Measurements from ENCODE around the gene JOSD2.
A peak's percentile ranks its signal among the peaks of the same experiment; 100 is the strongest.

The JOSD2 gene

DNA sequence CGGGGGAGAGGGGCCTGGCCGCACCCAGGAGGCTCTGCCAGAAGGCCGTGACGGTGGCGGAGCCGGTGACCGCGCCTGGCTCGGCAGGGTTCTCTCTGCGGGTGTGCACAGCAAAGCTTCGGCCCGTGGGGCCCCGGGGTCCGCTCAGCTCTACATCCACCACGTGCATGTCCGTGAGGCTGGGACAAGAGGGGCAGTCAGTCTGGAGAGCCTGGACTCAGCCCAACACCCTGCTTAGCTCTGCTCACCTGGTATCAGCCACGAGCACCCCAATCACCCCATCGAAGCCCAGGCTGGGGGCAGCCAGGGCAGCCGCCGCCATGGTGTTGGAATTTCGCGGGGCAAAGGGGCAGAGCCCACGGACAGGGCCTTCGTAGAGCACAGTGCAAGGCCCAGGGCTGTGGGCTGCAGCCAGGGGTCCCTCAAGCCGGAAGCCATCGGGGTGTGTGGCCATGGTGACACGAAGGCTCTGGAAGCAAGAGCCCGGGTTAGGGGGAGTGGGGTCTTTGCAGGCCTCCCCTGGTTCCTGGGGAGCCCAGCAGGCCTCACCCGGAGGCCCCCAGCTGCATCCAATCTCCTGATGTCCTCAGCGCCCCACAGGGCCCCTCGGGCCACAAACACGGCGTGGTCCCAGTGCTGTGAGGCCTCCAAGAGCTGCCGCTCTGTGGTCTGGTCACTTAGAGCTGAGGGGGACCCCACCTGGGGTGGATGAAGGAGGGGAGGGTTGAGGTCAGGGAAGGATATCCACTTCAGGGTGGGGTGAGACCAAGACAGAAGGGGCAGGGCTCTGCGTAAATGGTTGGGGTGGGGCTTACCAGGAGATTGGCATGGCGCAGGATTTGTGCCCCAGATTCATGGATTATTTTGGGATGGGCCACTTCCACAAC, 1.4 kb upstream of the JOSD2 start:
- TF ChIP-seq, protein P1, sequence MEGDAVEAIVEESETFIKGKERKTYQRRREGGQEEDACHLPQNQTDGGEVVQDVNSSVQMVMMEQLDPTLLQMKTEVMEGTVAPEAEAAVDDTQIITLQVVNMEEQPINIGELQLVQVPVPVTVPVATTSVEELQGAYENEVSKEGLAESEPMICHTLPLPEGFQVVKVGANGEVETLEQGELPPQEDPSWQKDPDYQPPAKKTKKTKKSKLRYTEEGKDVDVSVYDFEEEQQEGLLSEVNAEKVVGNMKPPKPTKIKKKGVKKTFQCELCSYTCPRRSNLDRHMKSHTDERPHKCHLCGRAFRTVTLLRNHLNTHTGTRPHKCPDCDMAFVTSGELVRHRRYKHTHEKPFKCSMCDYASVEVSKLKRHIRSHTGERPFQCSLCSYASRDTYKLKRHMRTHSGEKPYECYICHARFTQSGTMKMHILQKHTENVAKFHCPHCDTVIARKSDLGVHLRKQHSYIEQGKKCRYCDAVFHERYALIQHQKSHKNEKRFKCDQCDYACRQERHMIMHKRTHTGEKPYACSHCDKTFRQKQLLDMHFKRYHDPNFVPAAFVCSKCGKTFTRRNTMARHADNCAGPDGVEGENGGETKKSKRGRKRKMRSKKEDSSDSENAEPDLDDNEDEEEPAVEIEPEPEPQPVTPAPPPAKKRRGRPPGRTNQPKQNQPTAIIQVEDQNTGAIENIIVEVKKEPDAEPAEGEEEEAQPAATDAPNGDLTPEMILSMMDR (IDR thresholded peaks at IDR 0.05; ENCODE audit: extremely low read depth, missing control alignments), result no peak

DNA sequence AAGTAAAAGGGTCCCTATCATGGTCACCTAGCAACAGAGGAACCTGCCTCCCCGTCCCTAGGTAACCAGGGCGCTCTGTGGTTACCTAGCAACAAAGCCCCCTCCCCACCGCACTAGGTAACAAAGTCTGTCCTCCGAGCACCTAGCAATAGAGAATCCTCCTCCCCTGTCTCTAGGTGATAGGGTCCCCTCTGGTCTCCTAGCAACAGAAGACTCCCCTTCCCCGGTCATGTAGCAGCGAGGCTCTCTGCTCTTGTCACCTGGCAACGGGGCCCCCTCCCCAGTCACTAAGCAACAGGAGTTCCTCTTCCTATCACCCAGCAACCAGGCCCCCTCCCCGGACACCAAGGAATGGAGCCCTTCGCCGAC, 307 bp downstream of the JOSD2 start:
- DNase-seq (ENCODE audit: low spot score), result no peak
- TF ChIP-seq, protein P1 (IDR thresholded peaks at IDR 0.05; ENCODE audit: extremely low read depth, missing control alignments), result no peak

More for the DNA sequence above, 1.4 kb upstream of the JOSD2 start:
- DNase-seq (ENCODE audit: low spot score), result peak; percentile 34

DNA sequence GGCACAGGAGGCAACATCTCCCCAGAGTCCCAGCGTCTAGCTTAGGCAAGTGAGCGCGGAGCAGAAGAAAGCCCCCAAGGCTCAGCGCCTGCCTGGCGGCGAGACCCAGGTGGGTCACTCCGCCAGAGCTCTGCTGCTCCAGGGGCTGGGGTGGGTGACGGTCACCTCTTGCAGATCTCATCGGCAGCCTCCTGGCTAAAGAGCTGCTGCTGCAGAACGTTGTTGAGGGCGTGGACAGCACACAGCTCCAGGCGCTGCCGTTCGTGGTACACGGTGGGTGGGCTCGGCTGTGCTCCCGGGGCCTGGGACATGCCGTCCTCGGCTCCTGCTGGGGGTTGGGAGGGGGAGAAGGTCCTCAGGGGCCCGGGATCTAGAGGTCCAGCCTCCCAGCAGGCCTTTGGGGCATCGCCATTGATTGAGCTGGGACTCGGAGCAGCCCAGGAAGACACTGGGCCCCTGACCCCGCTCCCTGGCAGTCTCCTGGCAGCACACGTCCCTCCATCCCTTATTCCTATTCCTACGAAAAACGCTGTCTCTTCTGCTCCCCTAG, 795 bp downstream of the JOSD2 start:
- TF ChIP-seq, protein P1 (IDR thresholded peaks at IDR 0.05; ENCODE audit: extremely low read depth, missing control alignments), result no peak
- no peak for DNase-seq (ENCODE audit: low spot score)

DNA sequence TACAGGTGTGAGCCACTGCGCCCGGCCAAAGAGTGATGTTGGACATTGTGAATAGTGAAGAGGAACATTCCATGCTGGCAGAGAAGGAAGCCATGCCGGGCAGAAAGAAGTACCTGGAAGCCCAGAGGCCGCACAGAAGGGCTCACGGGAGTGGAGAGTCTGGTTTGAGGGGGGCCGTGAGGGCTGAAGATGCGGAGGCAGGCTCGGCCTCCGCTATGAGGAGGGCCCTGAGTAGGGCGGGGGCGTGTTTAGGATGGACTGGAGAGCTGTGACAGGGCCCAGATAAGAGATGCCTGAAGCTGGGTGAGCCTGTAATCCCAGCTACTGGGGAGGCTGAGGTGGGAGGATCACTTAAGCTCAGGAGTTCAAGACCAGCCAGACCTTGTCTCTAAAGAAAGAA, 1.6 kb downstream of the JOSD2 start:
- no peak for DNase-seq (ENCODE audit: low spot score)
- TF ChIP-seq, protein P1 (IDR thresholded peaks at IDR 0.05; ENCODE audit: extremely low read depth, missing control alignments), result no peak

DNA sequence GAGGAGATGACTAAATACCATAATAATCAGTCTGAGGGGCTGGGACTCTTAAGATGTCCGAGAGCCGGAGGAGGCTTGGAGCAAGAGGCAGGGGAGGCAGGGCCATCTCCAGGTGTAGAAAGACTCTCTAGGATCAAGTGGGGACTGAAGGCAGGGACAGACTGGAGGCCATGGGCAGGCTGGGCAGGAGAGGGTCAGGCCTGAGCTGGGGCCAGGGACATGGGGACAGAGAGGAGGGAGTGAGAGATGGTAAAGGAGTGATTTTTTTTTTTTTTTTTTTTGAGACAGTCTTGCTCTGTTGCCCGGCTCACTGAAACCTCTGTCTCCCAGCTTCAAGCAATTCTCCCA, 2.2 kb downstream of the JOSD2 start:
- TF ChIP-seq, protein P1 (IDR thresholded peaks at IDR 0.05; ENCODE audit: extremely low read depth, missing control alignments), result no peak
- DNase-seq (ENCODE audit: low spot score), result no peak

DNA sequence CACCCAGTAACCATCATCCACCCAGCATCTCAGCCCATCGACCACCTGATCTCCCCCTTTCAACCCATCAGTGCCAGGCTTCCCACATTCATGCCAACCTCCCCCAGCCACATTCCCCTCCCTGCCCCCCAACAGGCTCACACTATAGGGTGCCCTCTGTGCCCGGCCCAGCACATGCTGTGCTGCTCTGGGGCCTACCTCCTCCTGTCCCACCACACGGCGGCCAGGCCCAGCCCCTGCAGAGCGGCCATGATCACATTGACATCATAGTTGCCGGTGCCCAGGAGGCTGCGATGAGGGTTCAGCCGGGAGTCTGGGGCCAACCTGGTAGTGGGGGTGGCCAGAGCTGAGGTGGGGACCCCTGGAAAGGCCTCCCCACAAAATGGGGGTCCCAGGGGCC, 3.6 kb downstream of the JOSD2 start:
- DNase-seq (ENCODE audit: low spot score), result no peak
- TF ChIP-seq, protein P1 (IDR thresholded peaks at IDR 0.05; ENCODE audit: extremely low read depth, missing control alignments), result no peak

DNA sequence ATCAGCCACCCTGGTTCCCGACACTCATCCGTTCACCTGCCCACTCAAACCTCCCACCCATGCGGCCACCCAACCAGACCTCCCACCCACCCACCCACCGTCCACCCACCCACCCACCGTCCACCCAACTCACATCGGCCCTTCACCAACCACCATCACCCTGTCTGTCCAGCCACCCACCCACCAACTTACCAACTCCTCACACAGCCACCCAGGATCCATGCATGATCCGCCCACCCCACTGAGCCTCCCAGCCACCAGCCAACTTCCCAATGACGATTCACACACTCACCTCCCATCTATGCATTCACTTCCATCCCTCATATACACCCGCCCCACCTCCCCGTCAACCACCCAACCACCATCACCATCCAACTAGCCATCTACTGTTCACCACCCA, 4.3 kb downstream of the JOSD2 start:
- TF ChIP-seq, protein P1 (IDR thresholded peaks at IDR 0.05; ENCODE audit: extremely low read depth, missing control alignments), result no peak
- DNase-seq (ENCODE audit: low spot score), result no peak

All from GM20000 (cell line).